Dermis blood vessel endothelial cell (primary cell): ENCODE results near the gene ANG. TPM values are rescaled to one million over a fixed set of nuclear protein-coding genes. Genes with fewer than 3 reads are reported as not detected.

Source experiments
- total RNA-seq: library from RNA; depleted of rRNA; stranded (reverse); fragments of >200 nt; gene quantifications from 2 replicates; pipeline ENCODE4 v1.2.3, GENCODE V29; 2014

Gene ANG
- total RNA-seq, 1 donor from 2014 or later = 6.3 TPM

Other genes starting within 250 kb of the ANG start
- 30.7 and 86.3 TPM in 2 replicates for gene OSGEP, start 234.0 kb upstream of the ANG start, total RNA-seq
- gene APEX1, start 233.5 kb upstream of the ANG start, total RNA-seq = 63.1 and 83.3 TPM in 2 replicates
- 16.9 and 26.9 TPM in 2 replicates for gene PIP4P1, start 227.3 kb upstream of the ANG start, total RNA-seq
- gene PNP, start 219.4 kb upstream of the ANG start, total RNA-seq = 214 and 230 TPM in 2 replicates
- 0.34 TPM in 1 of 2 replicates, not detected in the other for gene RNASE10, start 183.2 kb upstream of the ANG start, total RNA-seq
- not detected in 2 replicates for gene RNASE9, start 127.7 kb upstream of the ANG start, total RNA-seq
- gene RNASE11, start 100.8 kb upstream of the ANG start, total RNA-seq = not detected in 2 replicates
- gene RNASE12, start 97.4 kb upstream of the ANG start, total RNA-seq = not detected in 2 replicates
- not detected in 2 replicates for gene OR6S1, start 47.1 kb upstream of the ANG start, total RNA-seq
- 11.4 and 25.7 TPM in 2 replicates for gene RNASE4, start 4.2 kb upstream of the ANG start, total RNA-seq
- gene EDDM3A, start 57.1 kb downstream of the ANG start, total RNA-seq = not detected in 2 replicates
- not detected in 2 replicates for gene EDDM3B, start 79.6 kb downstream of the ANG start, total RNA-seq
- gene RNASE6, start 92.5 kb downstream of the ANG start, total RNA-seq = 0.14 and 0.17 TPM in 2 replicates
- 28.6 and 64.0 TPM in 2 replicates for gene RNASE1, start 114.1 kb downstream of the ANG start, total RNA-seq
- gene RNASE3, start 202.6 kb downstream of the ANG start, total RNA-seq = not detected in 2 replicates